Heart left ventricle (tissue), 13 donors: ENCODE results near the gene REEP3.

Experiments
- POLR2A ChIP-seq, 2 donors: fragments of 450-650 bp; IDR thresholded peaks; one replicate each; pipeline ENCODE4 v1.6.1; 2017; ENCODE audit warnings: antibody characterized with exemption in 2 of 2, mild to moderate bottlenecking in 2 of 2, moderate library complexity in 2 of 2
- TF ChIP-seq, protein P1 (sequence below), 12 donors: fragments of 200-600 bp; sonication (generic) in 4 of 12; IDR thresholded peaks; one replicate each; pipeline versions ENCODE4 v1.5.0 to v1.8.0; 2018 to 2022; ENCODE audit warnings: antibody characterized with exemption in 12 of 12, mild to moderate bottlenecking in 5 of 12
- donor health status: ischemic (EF 13 %, LVEDD 7.1; RV severe dilation, severe dysfunction).
- donor health status: DM: no; HTN: yes; CAD: no.
- donor health status: DM: no; HTN: no; CAD: no.
- donor health status: ischemic (EF 25% LVEDD 6.9; RV normal size, moderate dysfunction).
- donor health status: ischemic (EF 25% LVEDD 5.7; RV mildly dilated, moderate dysfunction).
- donor health status: ischemic (EF 35%, LVEDD 5.7; RV mildly dilated, moderate dysfunction).
- donor health status: nonischemic (EF 11% LVEDD 7.7; RV severe dilation, severe dysfunction).
- donor health status: DM: yes; HTN: yes; CAD: no.
- donor health status: PGD.
- donor health status: ischemic (EF 29% LVEDD 5.4; RV normal size, mild dysfunction).
- donor health status: nonischemic (EF 23%, LVEDD 6.1; RV moderate dilation, normal function).

GRCh38 chr10:63555330-63555729, 34.1 kb downstream of the REEP3 start:
- TF ChIP-seq, protein P1, sequence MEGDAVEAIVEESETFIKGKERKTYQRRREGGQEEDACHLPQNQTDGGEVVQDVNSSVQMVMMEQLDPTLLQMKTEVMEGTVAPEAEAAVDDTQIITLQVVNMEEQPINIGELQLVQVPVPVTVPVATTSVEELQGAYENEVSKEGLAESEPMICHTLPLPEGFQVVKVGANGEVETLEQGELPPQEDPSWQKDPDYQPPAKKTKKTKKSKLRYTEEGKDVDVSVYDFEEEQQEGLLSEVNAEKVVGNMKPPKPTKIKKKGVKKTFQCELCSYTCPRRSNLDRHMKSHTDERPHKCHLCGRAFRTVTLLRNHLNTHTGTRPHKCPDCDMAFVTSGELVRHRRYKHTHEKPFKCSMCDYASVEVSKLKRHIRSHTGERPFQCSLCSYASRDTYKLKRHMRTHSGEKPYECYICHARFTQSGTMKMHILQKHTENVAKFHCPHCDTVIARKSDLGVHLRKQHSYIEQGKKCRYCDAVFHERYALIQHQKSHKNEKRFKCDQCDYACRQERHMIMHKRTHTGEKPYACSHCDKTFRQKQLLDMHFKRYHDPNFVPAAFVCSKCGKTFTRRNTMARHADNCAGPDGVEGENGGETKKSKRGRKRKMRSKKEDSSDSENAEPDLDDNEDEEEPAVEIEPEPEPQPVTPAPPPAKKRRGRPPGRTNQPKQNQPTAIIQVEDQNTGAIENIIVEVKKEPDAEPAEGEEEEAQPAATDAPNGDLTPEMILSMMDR (IDR thresholded peaks at IDR 0.05) = no peak
- TF ChIP-seq POLR2A (IDR thresholded peaks at IDR 0.05) = no peak
